NT2/D1 (cell line): ENCODE data around the gene TACR2.

ENCODE experiments used
- DNase-seq: peaks from one replicate; pipeline ENCODE4 v3.0.0-alpha.2; 2011; ENCODE audit warnings: low read depth, low spot score
- H3K27me3 ChIP-seq: 2 replicates; pipeline ENCODE4 v1.6.0; 2011; ENCODE audit warnings: mild to moderate bottlenecking; ENCODE audit not compliant: insufficient read length, insufficient read depth
- H3K36me3 ChIP-seq: 2 replicates; pipeline ENCODE4 v1.6.1; 2011; ENCODE audit warnings: mild to moderate bottlenecking, low read length, mixed read lengths; ENCODE audit not compliant: insufficient read depth, insufficient read length
- H3K4me1 ChIP-seq: 2 replicates; pipeline ENCODE4 v1.5.1; 2011; ENCODE audit not compliant: insufficient read depth, insufficient read length
- H3K4me3 ChIP-seq: 2 replicates; pipeline ENCODE4 v1.5.1; 2011; ENCODE audit warnings: low read depth; ENCODE audit not compliant: insufficient read length
- H3K9ac ChIP-seq: 2 replicates; pipeline ENCODE4 v1.6.0; 2011; ENCODE audit warnings: low read depth; ENCODE audit not compliant: insufficient read length
- H3K9me3 ChIP-seq: 2 replicates; pipeline ENCODE4 v1.5.1; 2011; ENCODE audit warnings: mild to moderate bottlenecking, low read length; ENCODE audit not compliant: insufficient read depth
- SUZ12 ChIP-seq: IDR thresholded peaks from 2 replicates; pipeline ENCODE4 v1.6.1; 2011; ENCODE audit not compliant: insufficient read length, insufficient read depth; ENCODE audit errors: extremely low read depth
- YY1 ChIP-seq: IDR thresholded peaks from 2 replicates; pipeline ENCODE4 v1.6.1; 2011; ENCODE audit not compliant: insufficient read length, insufficient read depth
- ZNF274 ChIP-seq: IDR thresholded peaks from 2 replicates; pipeline ENCODE4 v1.6.1; 2011; ENCODE audit warnings: mild to moderate bottlenecking, low read depth, low read length

TACR2 gene

DNA sequence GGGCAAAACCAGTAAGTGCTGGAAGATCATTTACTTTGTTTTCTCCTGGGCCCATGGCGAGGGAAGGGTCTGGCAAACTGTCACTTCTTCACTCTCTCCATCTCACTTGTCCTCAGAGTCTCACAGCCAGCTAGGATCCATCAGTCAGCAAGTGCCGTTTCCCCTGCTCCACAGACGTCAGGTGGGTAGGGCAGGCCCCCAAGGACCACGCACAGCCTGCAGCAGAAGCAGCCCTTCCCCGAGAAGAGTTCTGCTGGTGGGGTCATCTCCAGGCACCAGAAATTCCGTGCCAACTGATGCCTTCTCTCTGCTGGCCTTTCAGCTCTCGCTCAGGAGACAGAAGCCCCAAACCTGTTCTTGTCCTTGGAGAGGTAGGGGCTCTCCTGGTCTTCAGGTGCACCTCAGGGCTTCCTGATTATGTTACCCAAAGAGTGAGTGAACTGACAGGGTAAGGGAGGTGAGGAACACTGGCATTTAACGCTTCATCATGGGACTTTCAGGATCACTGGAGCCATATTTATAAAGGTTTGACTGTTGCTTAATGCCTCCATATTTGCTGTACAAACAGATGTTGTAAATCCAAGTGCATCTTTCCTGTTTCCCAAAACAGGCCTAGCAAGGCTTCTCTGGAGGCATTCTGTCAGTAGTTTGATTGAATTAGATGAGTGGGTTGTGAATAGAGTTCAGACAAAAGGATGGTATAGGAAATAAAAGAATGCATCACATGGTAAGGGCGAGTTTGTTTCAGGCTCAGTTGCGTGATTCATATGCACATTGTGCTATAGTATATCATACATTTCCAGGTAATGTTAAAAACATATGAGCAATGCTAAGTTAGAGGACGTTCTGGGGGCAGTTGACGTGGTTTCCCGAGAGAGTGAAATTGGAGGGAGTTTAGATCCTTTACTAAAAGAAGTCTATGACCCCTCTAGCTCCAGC lies 20.9 kb upstream of the TACR2 start:
- Histone ChIP-seq H3K4me3 (no peak overlapping the region), H3K9me3 (peaks cover 9% of the 10 kb centered on the region; the same call in 1 of the 2 replicates), H3K36me3 (no peaks in the 10 kb centered on the region), H3K4me1 (peaks cover 12% of the 10 kb centered on the region), H3K27me3 (no peaks in the 10 kb centered on the region), H3K9ac (no peak overlapping the region)
- DNase-seq, result no peak
- no peak for TF ChIP-seq SUZ12
- no peak for TF ChIP-seq YY1
- no peak for TF ChIP-seq ZNF274

DNA sequence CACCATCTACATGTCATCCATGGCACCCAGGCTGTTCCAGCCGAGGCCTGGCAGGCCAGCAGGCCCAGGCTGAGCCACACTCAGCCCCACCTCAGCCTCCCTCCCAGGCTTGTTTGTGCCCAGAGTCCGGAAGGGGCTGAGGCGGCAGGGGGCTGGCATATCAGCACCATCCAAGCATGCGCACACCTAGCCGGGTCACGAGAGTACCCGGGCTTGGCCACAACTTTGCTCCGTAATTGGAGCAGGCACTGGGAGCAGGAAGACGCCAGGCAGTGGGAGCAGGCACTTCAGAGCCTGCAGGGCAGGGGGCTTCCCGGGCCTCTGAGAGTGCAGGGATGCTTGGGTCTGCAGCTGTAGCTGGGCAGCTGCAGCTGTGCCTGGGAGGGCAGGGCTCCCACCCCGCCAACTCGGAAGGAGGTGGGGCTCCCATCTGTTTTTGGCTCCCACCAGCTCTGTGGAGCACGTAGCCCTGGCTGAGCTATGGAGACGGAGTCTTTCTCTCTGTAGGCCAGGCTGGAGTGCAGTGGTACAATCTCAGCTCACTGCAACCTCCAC lies 19.3 kb upstream of the TACR2 start:
- Histone ChIP-seq H3K4me3 (no peak overlapping the region), H3K36me3 (no peaks in the 10 kb centered on the region), H3K27me3 (no peaks in the 10 kb centered on the region), H3K9me3 (peaks cover 9% of the 10 kb centered on the region; the same call in 1 of the 2 replicates), H3K4me1 (peaks cover 6% of the 10 kb centered on the region), H3K9ac (no peak overlapping the region)
- no peak for DNase-seq
- TF ChIP-seq SUZ12 (no peak), YY1 (no peak), ZNF274 (no peak)

DNA sequence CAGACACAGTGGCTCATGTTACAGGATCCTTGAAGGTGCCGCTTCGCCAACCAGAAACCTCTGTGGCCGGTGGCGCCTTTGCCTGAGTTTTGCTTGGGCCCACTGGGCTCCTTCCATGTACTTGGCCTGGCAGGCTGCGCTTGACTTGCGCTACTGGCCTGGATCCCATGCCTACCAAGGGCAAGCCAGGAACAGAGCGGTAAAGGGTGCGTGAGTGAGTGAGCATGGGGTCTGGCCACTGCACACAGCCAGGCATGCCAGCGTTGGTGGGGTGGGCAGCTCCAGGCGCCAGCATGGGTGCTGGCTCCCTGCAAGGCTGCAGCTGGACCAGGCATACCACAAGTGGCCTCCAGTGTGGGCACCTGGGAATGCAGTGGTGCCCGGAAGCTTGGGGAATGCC lies 18.2 kb upstream of the TACR2 start:
- Histone ChIP-seq H3K9me3 (peaks cover 9% of the 10 kb centered on the region; the same call in 1 of the 2 replicates), H3K4me3 (no peak overlapping the region), H3K36me3 (no peaks in the 10 kb centered on the region), H3K9ac (no peak overlapping the region), H3K4me1 (peaks cover 6% of the 10 kb centered on the region), H3K27me3 (no peaks in the 10 kb centered on the region)
- no peak for TF ChIP-seq YY1
- TF ChIP-seq SUZ12, result no peak
- TF ChIP-seq ZNF274, result no peak
- no peak for DNase-seq

DNA sequence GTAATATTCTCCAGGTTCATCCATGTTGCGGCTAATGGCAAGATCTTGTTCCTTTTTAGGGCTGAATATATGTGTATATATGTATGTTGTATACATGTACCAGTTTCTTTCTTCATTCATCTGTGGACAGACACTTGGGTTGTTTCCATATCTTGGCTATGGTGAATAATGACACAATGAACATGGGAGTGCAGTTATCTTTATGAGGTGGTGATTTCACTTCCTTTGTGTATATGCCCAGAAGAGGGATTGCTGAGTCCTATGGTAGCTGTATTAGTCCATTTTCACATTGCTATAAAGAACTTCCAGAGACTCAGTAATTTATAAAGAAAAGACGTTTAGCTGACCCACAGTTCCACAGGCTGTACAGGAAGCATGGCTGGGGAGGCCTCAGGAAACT lies 17.5 kb upstream of the TACR2 start:
- TF ChIP-seq SUZ12 (no peak), ZNF274 (no peak), YY1 (no peak)
- no peak for DNase-seq
- Histone ChIP-seq H3K4me3 (no peak overlapping the region), H3K4me1 (peaks cover 2% of the 10 kb centered on the region), H3K27me3 (no peaks in the 10 kb centered on the region), H3K9me3 (peaks cover 9% of the 10 kb centered on the region; the same call in 1 of the 2 replicates), H3K9ac (no peak overlapping the region), H3K36me3 (no peaks in the 10 kb centered on the region)

DNA sequence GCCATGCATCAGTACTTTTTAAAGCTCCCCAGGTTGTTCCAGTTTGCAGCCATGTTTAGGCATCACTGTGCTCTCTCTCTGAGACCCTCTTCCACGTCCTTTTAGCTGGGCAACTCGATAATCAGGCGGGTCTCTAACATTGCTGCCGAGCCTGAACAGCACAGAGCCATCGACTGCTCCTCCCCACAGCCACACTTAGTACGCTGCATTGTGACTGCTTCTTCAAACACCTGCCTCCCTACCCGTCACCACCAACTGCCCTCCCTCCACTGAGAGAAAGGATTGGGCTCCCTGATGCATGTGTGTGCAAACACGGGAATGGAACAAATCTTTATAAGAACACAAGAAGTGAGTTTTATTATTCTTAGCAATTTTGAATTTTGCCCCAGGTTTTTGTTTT lies 11.4 kb upstream of the TACR2 start:
- Histone ChIP-seq H3K9me3 (no peaks in the 10 kb centered on the region), H3K4me1 (peaks cover 2% of the 10 kb centered on the region), H3K4me3 (no peak overlapping the region), H3K27me3 (no peaks in the 10 kb centered on the region), H3K9ac (no peak overlapping the region), H3K36me3 (no peaks in the 10 kb centered on the region)
- no peak for DNase-seq
- TF ChIP-seq YY1 (no peak), ZNF274 (no peak), SUZ12 (no peak)

DNA sequence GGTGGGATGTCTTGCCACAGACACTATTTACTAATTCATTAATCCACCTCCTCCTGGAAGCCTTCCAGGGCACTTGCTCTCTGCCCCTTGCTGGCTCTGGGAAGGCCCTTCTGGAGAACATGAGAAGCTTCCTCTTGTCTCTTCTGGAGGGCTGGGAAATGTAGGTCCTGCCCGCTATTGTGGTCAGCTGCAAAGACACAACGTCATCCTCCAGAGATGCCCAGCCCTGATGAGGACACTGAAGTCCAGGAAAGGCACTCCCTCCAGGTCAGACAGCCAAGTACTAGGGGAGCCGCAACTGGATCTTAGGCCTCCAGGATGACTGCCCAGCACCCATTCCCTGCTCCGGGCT lies 9.6 kb upstream of the TACR2 start:
- H3K27me3 ChIP-seq, result no peaks in the 10 kb centered on the region
- H3K4me1 ChIP-seq, result peaks cover 2% of the 10 kb centered on the region
- H3K36me3 ChIP-seq, result no peaks in the 10 kb centered on the region
- no peak for DNase-seq
- no peaks in the 10 kb centered on the region for H3K9me3 ChIP-seq
- no peak overlapping the region for H3K9ac ChIP-seq
- H3K4me3 ChIP-seq, result no peak overlapping the region
- TF ChIP-seq SUZ12 (no peak), ZNF274 (no peak), YY1 (no peak)

DNA sequence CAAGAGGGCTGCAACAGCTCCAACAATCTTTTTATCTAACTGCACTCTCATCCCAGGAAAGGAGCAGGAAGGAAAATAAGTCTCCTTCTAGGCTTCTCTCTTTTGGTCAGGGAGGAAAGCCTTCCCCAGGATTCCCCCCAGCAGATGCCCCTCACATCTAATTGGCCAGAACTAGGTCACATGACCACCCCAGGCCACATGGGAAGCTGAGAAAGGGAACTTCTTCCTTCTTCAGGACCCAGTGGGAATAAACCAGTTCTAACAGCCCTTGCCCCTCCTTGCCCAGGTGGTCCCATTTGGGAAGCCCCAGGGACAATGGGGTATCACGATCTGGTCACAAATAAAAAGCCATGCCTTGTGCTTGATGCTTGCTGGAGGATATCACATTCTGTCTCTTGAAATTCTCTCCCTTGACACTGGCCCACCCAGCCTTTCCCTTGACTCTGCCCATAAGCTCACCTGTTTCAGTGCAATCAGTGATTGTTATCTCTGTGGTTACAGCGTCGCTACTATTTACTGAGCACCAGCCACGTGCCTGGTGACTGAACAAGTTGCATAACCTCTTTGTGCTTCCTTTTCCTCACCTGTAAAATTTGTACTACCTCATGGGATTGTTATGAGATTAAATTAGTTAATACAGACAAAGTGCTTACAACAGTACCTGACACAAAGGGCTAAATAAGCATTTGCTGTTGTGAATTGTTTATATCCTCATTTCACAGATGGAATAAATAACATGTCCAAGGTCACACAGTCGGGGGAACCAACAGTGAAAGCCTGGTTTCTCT lies 9.0 kb upstream of the TACR2 start:
- H3K36me3 ChIP-seq, result no peaks in the 10 kb centered on the region
- no peaks in the 10 kb centered on the region for H3K27me3 ChIP-seq
- TF ChIP-seq SUZ12, result no peak
- TF ChIP-seq YY1, result no peak
- no peak for TF ChIP-seq ZNF274
- DNase-seq, result no peak
- no peaks in the 10 kb centered on the region for H3K9me3 ChIP-seq
- no peak overlapping the region for H3K4me3 ChIP-seq
- peaks cover 2% of the 10 kb centered on the region for H3K4me1 ChIP-seq
- no peak overlapping the region for H3K9ac ChIP-seq
